ENCODE results near the gene PRKCA. TPM values are rescaled to one million over a fixed set of nuclear protein-coding genes. Genes with fewer than 3 reads are reported as not detected.

PRKCA gene
- total RNA-seq, 1 experiment from 2014 or later = 36.1 TPM

- no peak overlapping the region for H3K4me3 ChIP-seq
- H3K36me3 ChIP-seq = no peaks in the 10 kb centered on the region
- no peaks in the 10 kb centered on the region for H3K9me3 ChIP-seq (replicated peaks)
- H3K27me3 ChIP-seq (replicated peaks) = no peaks in the 10 kb centered on the region
- no peak overlapping the region for H3K27ac ChIP-seq
- peaks cover 62% of the 10 kb centered on the region for H3K4me1 ChIP-seq (replicated peaks)
- DNase-seq (ENCODE audit: low read depth in 1 of 2, low spot score in 2 of 2) = no peak
Observed at GRCh38 chr17:66535611-66536010, 233.2 kb downstream of the PRKCA start.

DNA sequence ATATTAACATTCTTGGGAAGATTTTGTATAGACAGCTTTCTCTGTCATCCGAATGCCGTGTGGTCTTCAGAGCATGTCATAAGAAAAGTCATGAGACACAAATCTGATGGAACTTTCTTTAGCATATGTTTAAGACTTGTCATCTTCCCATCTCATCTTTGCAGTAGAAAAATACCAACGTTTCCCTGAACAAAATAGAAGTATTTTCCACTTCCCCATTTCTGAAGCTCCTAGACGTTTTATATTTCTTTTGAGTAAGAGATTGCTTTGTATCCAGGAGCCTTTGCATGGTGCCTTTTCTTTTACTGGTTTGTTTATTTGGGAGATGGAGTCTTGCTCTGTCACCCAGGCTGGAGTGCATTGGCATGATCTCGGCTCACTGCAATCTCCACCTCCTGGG lies 235.1 kb downstream of the PRKCA start:
- Histone ChIP-seq H3K4me3 (no peak overlapping the region), H3K36me3 (no peaks in the 10 kb centered on the region), H3K27ac (0 out of 2 replicates have a peak overlapping the region, but pooled peaks have one; percentile 1), H3K27me3 (replicated peaks) (no peaks in the 10 kb centered on the region), H3K4me1 (replicated peaks) (peaks cover 76% of the 10 kb centered on the region), H3K9me3 (replicated peaks) (no peaks in the 10 kb centered on the region)
- no peak for DNase-seq (ENCODE audit: low read depth in 1 of 2, low spot score in 2 of 2)

DNA sequence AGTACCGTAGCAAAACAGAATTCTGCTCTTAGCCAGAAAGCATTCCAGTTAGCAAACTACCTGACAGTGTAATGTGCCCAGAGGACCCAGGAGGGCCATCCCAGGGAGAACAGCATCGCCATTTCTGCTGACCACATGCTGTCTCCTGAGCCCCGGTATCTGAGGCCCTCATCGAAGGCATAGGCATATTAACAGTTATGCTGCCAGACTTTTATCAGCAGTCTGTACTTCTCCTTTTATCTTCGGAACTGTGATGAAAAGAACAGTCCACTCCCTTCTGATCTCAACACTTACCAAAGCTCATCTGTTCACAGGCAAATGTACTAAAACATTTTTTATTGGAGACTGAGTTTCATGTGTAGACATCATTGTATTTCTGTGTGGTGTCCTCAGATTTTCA lies 236.4 kb downstream of the PRKCA start:
- peaks cover 79% of the 10 kb centered on the region for H3K4me1 ChIP-seq (replicated peaks)
- no peaks in the 10 kb centered on the region for H3K9me3 ChIP-seq (replicated peaks)
- no peaks in the 10 kb centered on the region for H3K27me3 ChIP-seq (replicated peaks)
- peak in 1 of 2 experiments; percentile 30 for DNase-seq (ENCODE audit: low read depth in 1 of 2, low spot score in 2 of 2)
- no peak overlapping the region for H3K4me3 ChIP-seq
- H3K27ac ChIP-seq = peak overlapping the region; percentile 84
- H3K36me3 ChIP-seq = no peaks in the 10 kb centered on the region

- H3K36me3 ChIP-seq = no peaks in the 10 kb centered on the region
- no peaks in the 10 kb centered on the region for H3K27me3 ChIP-seq (replicated peaks)
- DNase-seq (ENCODE audit: low read depth in 1 of 2, low spot score in 2 of 2) = peak; percentile 94 to 95
- H3K9me3 ChIP-seq (replicated peaks) = no peaks in the 10 kb centered on the region
- H3K4me1 ChIP-seq (replicated peaks) = peaks cover 85% of the 10 kb centered on the region
- H3K4me3 ChIP-seq = peak overlapping the region; percentile 10; the same call in 1 of the 2 replicates
- H3K27ac ChIP-seq = peak overlapping the region; percentile 84
Observed at GRCh38 chr17:66540131-66540781, 237.8 kb downstream of the PRKCA start.

- no peak for DNase-seq (ENCODE audit: low read depth in 1 of 2, low spot score in 2 of 2)
- Histone ChIP-seq H3K4me1 (replicated peaks) (peaks cover 90% of the 10 kb centered on the region), H3K9me3 (replicated peaks) (no peaks in the 10 kb centered on the region), H3K27me3 (replicated peaks) (no peaks in the 10 kb centered on the region), H3K4me3 (no peak overlapping the region), H3K36me3 (no peaks in the 10 kb centered on the region), H3K27ac (peak overlapping the region; percentile 84)
Observed at GRCh38 chr17:66541461-66542128, 239.2 kb downstream of the PRKCA start.

DNA sequence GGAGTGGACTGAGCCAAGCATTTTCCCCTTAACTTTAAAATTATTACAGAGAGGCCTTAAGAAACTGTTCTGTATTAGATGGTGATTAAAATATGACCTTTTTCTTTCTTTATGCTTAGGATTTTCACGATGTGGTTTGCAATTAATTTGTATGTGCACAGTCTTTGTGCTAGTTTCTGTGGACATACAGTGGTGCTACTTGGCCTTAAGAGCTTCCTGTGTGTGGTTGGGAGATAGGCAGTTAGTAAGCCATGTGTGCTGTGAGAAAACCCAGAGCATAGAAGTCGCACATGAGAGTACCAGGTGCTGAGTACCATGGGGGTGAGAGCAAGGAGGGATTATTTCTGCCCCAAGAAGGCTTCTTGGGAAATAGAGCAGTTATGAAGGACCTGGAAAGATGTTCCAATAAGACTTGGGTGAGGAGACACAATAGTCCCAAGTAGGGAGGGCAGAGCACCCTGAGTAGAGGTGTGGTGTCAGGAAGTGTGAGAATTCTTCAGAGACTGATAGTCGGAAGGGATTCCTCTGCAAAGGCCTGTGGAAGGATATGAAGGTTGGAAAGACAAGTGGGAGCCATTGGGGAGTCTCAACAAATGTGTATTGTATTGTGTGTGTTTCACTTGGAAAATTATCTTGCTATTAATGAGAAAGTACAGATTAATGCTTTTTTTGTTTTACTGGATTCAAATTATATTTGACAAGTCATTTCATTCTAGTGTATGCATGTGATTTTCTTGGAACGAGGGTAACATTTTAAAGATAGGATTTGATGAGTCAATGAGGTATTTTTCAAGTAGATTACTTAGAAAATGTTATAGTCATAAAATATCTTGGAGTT lies 239.9 kb downstream of the PRKCA start:
- peaks cover 90% of the 10 kb centered on the region for H3K4me1 ChIP-seq (replicated peaks)
- peak overlapping the region; percentile 84 for H3K27ac ChIP-seq
- peak in 1 of 2 experiments; percentile 73 for DNase-seq (ENCODE audit: low read depth in 1 of 2, low spot score in 2 of 2)
- H3K9me3 ChIP-seq (replicated peaks) = no peaks in the 10 kb centered on the region
- no peak overlapping the region for H3K4me3 ChIP-seq
- H3K36me3 ChIP-seq = no peaks in the 10 kb centered on the region
- no peaks in the 10 kb centered on the region for H3K27me3 ChIP-seq (replicated peaks)

DNA sequence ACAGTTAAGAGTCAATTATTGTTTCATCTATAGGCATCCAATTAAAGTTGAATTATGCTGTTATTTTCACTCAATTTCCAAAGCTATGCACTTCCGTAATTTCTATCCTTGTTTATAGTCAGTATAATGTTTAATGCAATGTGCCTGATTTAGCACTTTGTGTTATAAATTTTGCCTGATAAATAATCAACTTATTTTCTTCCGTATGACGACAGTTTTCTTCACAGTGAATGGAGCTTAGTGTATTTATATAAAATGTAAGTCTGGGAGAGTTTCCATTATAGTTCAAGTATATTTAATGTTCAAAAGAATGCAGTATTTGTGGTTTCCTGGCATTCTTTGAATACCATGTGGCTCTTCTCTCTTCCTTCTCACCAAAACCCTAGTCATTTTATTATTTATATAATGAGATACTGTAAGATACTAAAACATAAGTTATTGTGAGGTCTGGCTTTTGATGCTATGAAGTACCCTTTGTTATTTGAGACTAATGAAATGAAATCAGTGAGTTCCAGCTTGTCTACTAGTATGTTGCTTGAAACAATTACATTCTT lies 240.6 kb downstream of the PRKCA start:
- peak in 1 of 2 experiments; percentile 93 for DNase-seq (ENCODE audit: low read depth in 1 of 2, low spot score in 2 of 2)
- H3K4me3 ChIP-seq = no peak overlapping the region
- no peaks in the 10 kb centered on the region for H3K27me3 ChIP-seq (replicated peaks)
- no peaks in the 10 kb centered on the region for H3K9me3 ChIP-seq (replicated peaks)
- H3K27ac ChIP-seq = peak overlapping the region; percentile 84
- H3K36me3 ChIP-seq = no peaks in the 10 kb centered on the region
- peaks cover 90% of the 10 kb centered on the region for H3K4me1 ChIP-seq (replicated peaks)

DNA sequence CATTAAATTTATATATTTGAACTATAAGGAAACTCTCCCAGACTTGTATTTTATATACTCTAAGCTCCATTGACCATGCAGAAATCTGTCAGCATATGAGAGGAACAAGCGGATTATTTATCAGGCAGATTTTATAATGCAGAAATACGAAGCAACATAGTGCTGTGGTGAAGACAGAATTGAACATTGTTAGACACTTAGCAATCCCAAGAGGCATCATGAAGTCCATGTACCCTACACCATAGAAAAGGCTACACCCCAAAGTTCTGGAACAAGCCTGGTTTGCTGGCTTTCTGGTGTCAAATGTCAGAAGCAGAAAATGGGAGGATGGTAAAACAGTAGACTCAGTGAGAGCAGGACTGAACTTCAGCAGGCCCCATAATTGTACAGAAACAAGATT lies 241.1 kb downstream of the PRKCA start:
- H3K36me3 ChIP-seq = no peaks in the 10 kb centered on the region
- H3K4me3 ChIP-seq = no peak overlapping the region
- H3K27ac ChIP-seq = peak overlapping the region; percentile 84
- no peaks in the 10 kb centered on the region for H3K27me3 ChIP-seq (replicated peaks)
- H3K4me1 ChIP-seq (replicated peaks) = peaks cover 90% of the 10 kb centered on the region
- H3K9me3 ChIP-seq (replicated peaks) = no peaks in the 10 kb centered on the region
- DNase-seq (ENCODE audit: low read depth in 1 of 2, low spot score in 2 of 2) = no peak

GRCh38 chr17:66545918-66546317 lies 243.5 kb downstream of the PRKCA start:
- no peak for DNase-seq (ENCODE audit: low read depth in 1 of 2, low spot score in 2 of 2)
- Histone ChIP-seq H3K27me3 (replicated peaks) (no peaks in the 10 kb centered on the region), H3K9me3 (replicated peaks) (no peaks in the 10 kb centered on the region), H3K4me3 (no peak overlapping the region), H3K4me1 (replicated peaks) (peaks cover 90% of the 10 kb centered on the region), H3K36me3 (no peaks in the 10 kb centered on the region), H3K27ac (peak overlapping the region; percentile 84; the same call in 1 of the 2 replicates)

- H3K27me3 ChIP-seq (replicated peaks) = no peaks in the 10 kb centered on the region
- no peak overlapping the region for H3K4me3 ChIP-seq
Observed at GRCh38 chr17:66547151-66547865, 244.9 kb downstream of the PRKCA start.

DNA sequence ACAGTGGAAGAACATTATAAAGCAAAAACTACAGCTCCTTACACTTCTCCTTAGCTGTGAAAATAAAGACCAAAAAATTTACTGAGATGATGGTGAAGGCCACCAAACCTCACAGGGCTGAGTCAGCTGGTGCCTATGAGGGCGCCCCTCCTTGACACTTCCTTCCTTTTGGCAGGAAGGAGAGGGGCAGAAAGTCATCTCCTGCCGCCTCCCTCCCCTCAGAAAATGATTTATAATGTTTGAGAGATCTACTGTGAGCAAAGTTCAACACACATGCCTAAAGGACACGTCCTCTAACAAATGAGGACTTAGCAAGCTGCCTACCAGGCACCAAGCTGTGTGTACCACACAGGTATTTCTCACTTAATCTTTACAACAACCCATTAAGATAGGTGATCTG lies 245.7 kb downstream of the PRKCA start:
- peak overlapping the region; percentile 96 for H3K27ac ChIP-seq

More at GRCh38 chr17:66547151-66547865, 244.9 kb downstream of the PRKCA start:
- H3K27ac ChIP-seq = peak overlapping the region; percentile 96
- H3K36me3 ChIP-seq = no peaks in the 10 kb centered on the region
- peaks cover 88% of the 10 kb centered on the region for H3K4me1 ChIP-seq (replicated peaks)
- DNase-seq (ENCODE audit: low read depth in 1 of 2, low spot score in 2 of 2) = no peak
- no peaks in the 10 kb centered on the region for H3K9me3 ChIP-seq (replicated peaks)

GRCh38 chr17:66548659-66549310 lies 246.4 kb downstream of the PRKCA start:
- Histone ChIP-seq H3K27me3 (replicated peaks) (no peaks in the 10 kb centered on the region), H3K36me3 (no peaks in the 10 kb centered on the region; the same call in 1 of the 2 replicates), H3K27ac (peak overlapping the region; percentile 96), H3K9me3 (replicated peaks) (no peaks in the 10 kb centered on the region), H3K4me1 (replicated peaks) (peaks cover 76% of the 10 kb centered on the region), H3K4me3 (no peak overlapping the region)
- DNase-seq (ENCODE audit: low read depth in 1 of 2, low spot score in 2 of 2) = no peak

More for the DNA sequence above, 245.7 kb downstream of the PRKCA start:
- no peaks in the 10 kb centered on the region for H3K9me3 ChIP-seq (replicated peaks)
- DNase-seq (ENCODE audit: low read depth in 1 of 2, low spot score in 2 of 2) = peak in 1 of 2 experiments; percentile 71
- H3K27me3 ChIP-seq (replicated peaks) = no peaks in the 10 kb centered on the region
- H3K36me3 ChIP-seq = no peaks in the 10 kb centered on the region
- no peak overlapping the region for H3K4me3 ChIP-seq
- peaks cover 81% of the 10 kb centered on the region for H3K4me1 ChIP-seq (replicated peaks)

Measured in SJSA1 (cell line).